ENCODE results near the gene ARHGAP33. TPM values are rescaled to one million over a fixed set of nuclear protein-coding genes. Genes with fewer than 3 reads are reported as not detected.
"Not testable (repeated sequence)": the region's sequence is repeated elsewhere in the genome, so short reads cannot be mapped to it uniquely, and the experiment has no call there.

ARHGAP33 gene
- total RNA-seq, 1 experiment from 2014 or later = 4.2 TPM

DNA sequence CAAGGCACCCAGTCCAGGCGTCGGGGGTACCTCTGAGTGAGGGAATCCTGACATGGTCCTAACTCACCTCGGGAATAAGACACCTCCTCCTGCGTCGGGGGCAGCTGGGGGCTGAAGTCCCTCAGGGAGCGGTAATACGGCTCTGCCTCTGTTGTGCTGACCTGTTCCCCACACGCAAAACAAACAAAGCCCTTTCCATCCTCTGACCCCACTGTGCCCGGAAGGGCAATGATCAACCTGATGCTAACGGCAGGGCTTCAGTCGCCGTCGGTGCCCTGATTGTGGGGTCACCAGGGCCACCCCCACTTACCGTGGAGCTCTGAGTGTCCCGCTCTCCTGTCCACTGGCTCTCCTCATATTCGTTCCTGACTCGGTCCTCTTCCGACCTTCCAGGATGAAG lies 55.6 kb downstream of the ARHGAP33 start:
- no peak for DNase-seq (ENCODE audit: low read depth)

GRCh38 chr19:35832054-35832453 lies 56.7 kb downstream of the ARHGAP33 start:
- no peak for DNase-seq (ENCODE audit: low read depth)

DNA sequence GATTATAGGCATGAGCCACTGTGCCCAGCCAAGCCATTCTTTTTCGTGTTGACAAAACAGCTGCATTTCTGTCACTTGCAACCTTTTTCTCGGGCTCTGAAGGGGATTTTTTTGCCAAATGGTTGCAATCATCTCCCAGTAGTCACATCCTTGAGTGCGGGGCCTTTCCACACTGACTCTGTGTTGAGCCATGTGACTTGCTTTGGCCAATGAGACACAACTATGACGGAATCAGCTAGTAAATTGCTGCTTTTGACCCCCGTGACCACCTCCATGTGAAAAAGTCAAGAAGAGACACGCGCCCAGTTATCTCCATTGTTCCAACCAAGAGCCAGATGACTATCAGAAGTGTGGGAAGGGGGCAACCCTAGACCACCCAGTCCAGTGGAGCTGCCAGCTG lies 58.6 kb downstream of the ARHGAP33 start:
- DNase-seq (ENCODE audit: low read depth) = no peak

DNA sequence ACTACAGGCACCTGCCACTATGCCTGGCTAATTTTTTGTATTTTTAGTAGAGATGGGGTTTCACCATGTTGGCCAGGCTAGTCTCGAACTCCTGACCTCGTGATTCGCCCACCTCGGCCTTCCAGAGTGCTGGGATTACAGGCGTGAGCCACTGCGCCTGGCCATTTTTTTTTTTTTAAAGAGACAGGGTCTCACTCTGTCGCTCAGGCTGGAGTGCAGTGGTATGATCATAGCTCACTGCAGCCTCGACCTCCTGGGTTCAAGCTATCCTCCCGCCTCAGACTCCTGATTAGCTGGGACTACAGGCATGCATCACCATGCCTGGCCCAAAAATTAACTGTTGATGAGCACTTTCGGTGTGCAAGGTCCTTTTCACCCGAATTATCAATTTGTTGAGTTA lies 60.7 kb downstream of the ARHGAP33 start:
- DNase-seq (ENCODE audit: low read depth) = not testable (repeated sequence)

Other genes with a start within 250 kb of the ARHGAP33 start
- 0.25 and 0.49 TPM in 2 replicates for gene SBSN, start 247.3 kb upstream of the ARHGAP33 start, total RNA-seq (2014; rRNA removed; shearing (Covaris generic))
- not detected in 2 replicates for gene GAPDHS, start 242.1 kb upstream of the ARHGAP33 start, total RNA-seq (2014; rRNA removed; shearing (Covaris generic))
- gene TMEM147, start 229.9 kb upstream of the ARHGAP33 start, total RNA-seq (2014; rRNA removed; shearing (Covaris generic)) = 106 and 116 TPM in 2 replicates
- gene ATP4A, start 211.9 kb upstream of the ARHGAP33 start, total RNA-seq (2014; rRNA removed; shearing (Covaris generic)) = not detected in 2 replicates
- gene PMIS2, start 189.4 kb upstream of the ARHGAP33 start, total RNA-seq (2014; rRNA removed; shearing (Covaris generic)) = not detected in 2 replicates
- gene HAUS5, start 162.8 kb upstream of the ARHGAP33 start, total RNA-seq (2014; rRNA removed; shearing (Covaris generic)) = 9.1 and 10.1 TPM in 2 replicates
- gene RBM42, start 146.5 kb upstream of the ARHGAP33 start, total RNA-seq (2014; rRNA removed; shearing (Covaris generic)) = 97.1 and 128 TPM in 2 replicates
- gene ETV2, start 133.8 kb upstream of the ARHGAP33 start, total RNA-seq (2014; rRNA removed; shearing (Covaris generic)) = 0.54 TPM in 1 of 2 replicates, not detected in the other
- gene COX6B1, start 127.2 kb upstream of the ARHGAP33 start, total RNA-seq (2014; rRNA removed; shearing (Covaris generic)) = 635 and 1,532 TPM in 2 replicates
- 0.47 TPM in 1 of 2 replicates, not detected in the other for gene UPK1A, start 109.0 kb upstream of the ARHGAP33 start, total RNA-seq (2014; rRNA removed; shearing (Covaris generic))
- not detected in 2 replicates for gene ZBTB32, start 71.0 kb upstream of the ARHGAP33 start, total RNA-seq (2014; rRNA removed; shearing (Covaris generic))
- 4.9 and 8.8 TPM in 2 replicates for gene KMT2B, start 57.6 kb upstream of the ARHGAP33 start, total RNA-seq (2014; rRNA removed; shearing (Covaris generic))
- gene IGFLR1, start 33.1 kb upstream of the ARHGAP33 start, total RNA-seq (2014; rRNA removed; shearing (Covaris generic)) = 8.8 and 24.0 TPM in 2 replicates
- 18.0 and 24.9 TPM in 2 replicates for gene U2AF1L4, start 30.1 kb upstream of the ARHGAP33 start, total RNA-seq (2014; rRNA removed; shearing (Covaris generic))
- gene PSENEN, start 29.9 kb upstream of the ARHGAP33 start, total RNA-seq (2014; rRNA removed; shearing (Covaris generic)) = 90.5 and 108 TPM in 2 replicates
- gene LIN37, start 27.0 kb upstream of the ARHGAP33 start, total RNA-seq (2014; rRNA removed; shearing (Covaris generic)) = 4.3 and 12.2 TPM in 2 replicates
- 0.39 and 0.47 TPM in 2 replicates for gene HSPB6, start 18.5 kb upstream of the ARHGAP33 start, total RNA-seq (2014; rRNA removed; shearing (Covaris generic))
- gene PROSER3, start 17.4 kb upstream of the ARHGAP33 start, total RNA-seq (2014; rRNA removed; shearing (Covaris generic)) = 5.9 and 7.4 TPM in 2 replicates
- gene PRODH2, start 37.3 kb downstream of the ARHGAP33 start, total RNA-seq (2014; rRNA removed; shearing (Covaris generic)) = not detected in 2 replicates
- gene NPHS1, start 76.9 kb downstream of the ARHGAP33 start, total RNA-seq (2014; rRNA removed; shearing (Covaris generic)) = not detected in 2 replicates
- 0.07 and 0.17 TPM in 2 replicates for gene KIRREL2, start 81.3 kb downstream of the ARHGAP33 start, total RNA-seq (2014; rRNA removed; shearing (Covaris generic))
- 42.4 and 51.5 TPM in 2 replicates for gene APLP1, start 93.0 kb downstream of the ARHGAP33 start, total RNA-seq (2014; rRNA removed; shearing (Covaris generic))
- 0.91 and 6.1 TPM in 2 replicates for gene NFKBID, start 125.0 kb downstream of the ARHGAP33 start, total RNA-seq (2014; rRNA removed; shearing (Covaris generic))
- not detected in 2 replicates for gene HCST, start 127.0 kb downstream of the ARHGAP33 start, total RNA-seq (2014; rRNA removed; shearing (Covaris generic))
- not detected in 2 replicates for gene TYROBP, start 132.7 kb downstream of the ARHGAP33 start, total RNA-seq (2014; rRNA removed; shearing (Covaris generic))
- gene LRFN3, start 160.8 kb downstream of the ARHGAP33 start, total RNA-seq (2014; rRNA removed; shearing (Covaris generic)) = 3.3 and 4.6 TPM in 2 replicates
- 32.0 and 40.1 TPM in 2 replicates for gene SDHAF1, start 219.6 kb downstream of the ARHGAP33 start, total RNA-seq (2014; rRNA removed; shearing (Covaris generic))
- gene SYNE4, start 233.2 kb downstream of the ARHGAP33 start, total RNA-seq (2014; rRNA removed; shearing (Covaris generic)) = not detected in 2 replicates
- 54.6 and 64.6 TPM in 2 replicates for gene ALKBH6, start 238.6 kb downstream of the ARHGAP33 start, total RNA-seq (2014; rRNA removed; shearing (Covaris generic))

Measured in M059J (cell line).